Ovary (tissue), 9 donors: ENCODE results near the gene PATJ. TPM values are rescaled to one million over a fixed set of nuclear protein-coding genes. Genes with fewer than 3 reads are reported as not detected.

Source experiments
- DNase-seq, 5 donors: peaks; one replicate each; pipeline ENCODE4 v3.0.0-alpha.2; 2019 to 2020
- H3K27ac ChIP-seq, 2 donors: fragments of 200-600 bp; one replicate each; pipeline versions ENCODE4 v1.5.1 to v1.8.0; 2019 to 2022
- H3K27me3 ChIP-seq: fragments of 200-600 bp; one replicate; pipeline ENCODE4 v1.8.0; 2022
- H3K36me3 ChIP-seq: fragments of 200-600 bp; sonication (generic); one replicate; pipeline ENCODE4 v1.5.1; 2019
- H3K4me1 ChIP-seq: one replicate; pipeline ENCODE4 v1.8.1; 2013; ENCODE audit warnings: mild to moderate bottlenecking, moderate library complexity; ENCODE audit not compliant: insufficient read depth
- H3K4me3 ChIP-seq: fragments of 200-600 bp; sonication (generic); one replicate; pipeline ENCODE4 v1.5.1; 2017
- H3K9me3 ChIP-seq, 2 donors: fragments of 200-600 bp in 1 of 2; sonication (generic) in 1 of 2; one replicate each; pipeline versions ENCODE4 v1.5.1 to v1.8.1; 2013 to 2019; ENCODE audit warnings: mild to moderate bottlenecking in 1 of 2, moderate library complexity in 1 of 2
- CTCF ChIP-seq, 3 donors: fragments of 450-650 bp in 2 of 3; fragments of 200-600 bp in 1 of 3; IDR thresholded peaks; one replicate each; pipeline versions ENCODE4 v1.5.1 to v1.8.0; 2016 to 2022; ENCODE audit warnings: antibody characterized with exemption in 3 of 3, mild to moderate bottlenecking in 1 of 3
- EP300 ChIP-seq: sonication (generic); formaldehyde crosslinking; IDR thresholded peaks from one replicate; pipeline ENCODE4 v1.6.1; 2017; ENCODE audit warnings: antibody characterized with exemption
- POLR2A ChIP-seq: fragments of 450-650 bp; IDR thresholded peaks from one replicate; pipeline ENCODE4 v1.6.1; 2017; ENCODE audit warnings: antibody characterized with exemption, mild to moderate bottlenecking, moderate library complexity
- WGBS, 3 donors: extraction: QIAGEN DNeasy Blood & Tissue Kit in 1 of 3; methylation state at CpG; one replicate each; pipeline versions ENCODE4 v1.1.5 to v1.1.7; 2013 to 2017; 5-methylcytosine and 5-hydroxymethylcytosine counted together
- intact Hi-C, 4 donors: fragments of 100-400 bp; cut with DNase I; formaldehyde crosslinking; loops; one replicate each; pipeline versions ENCODE4 v1.11.0 to v1.15.1; 2022 to 2023
- polyA plus RNA-seq, 2 donors: library from polyadenylated mRNA; stranded (reverse); fragments of 200-250 nt in 1 of 2; fragments of 350-450 nt in 1 of 2; fragmentation: Illumina TruSeq in 1 of 2; extraction: RNeasy Lipid Tissue Mini Kit (QIAGEN cat#74804) in 1 of 2; gene quantifications; one replicate each; pipeline ENCODE4 v1.2.3, GENCODE V29; 2013 to 2014
- total RNA-seq, 7 donors: library from RNA; depleted of rRNA in 2 of 7; stranded (reverse); fragments of >200 nt in 2 of 7; fragmentation: NEBNext Ultra II Directional in 3 of 7; extraction: Animal tissue kit (Norgen Biotek cat#: 25700) in 3 of 7; gene quantifications; one replicate each; pipeline versions ENCODE4 v1.1.0 to v1.2.4, GENCODE V29; 2016 to 2023
- donor health status: DM: no; HTN: no; CAD: no; lungs with moderate emphysema.
- donor health status: DM: no; HTN: no; CAD: no.
- donor health status: Bipolar disorder and iron deficiency.
- donor health status: DM: yes; HTN: yes; CAD: no.
- donor health status: DM: no; HTN: no; CAD: no.
- donor health status: DM: yes; HTN: yes; CAD: no.

Gene PATJ
- total and polyA plus RNA-seq, 9 donors: 7.6 to 60.1 (median 25.5) TPM

- Histone ChIP-seq H3K36me3 (no peaks in the 10 kb centered on the region), H3K27me3 (no peaks in the 10 kb centered on the region), H3K9me3 (no peaks in the 10 kb centered on the region), H3K4me1 (no peaks in the 10 kb centered on the region), H3K4me3 (peak overlapping the region; percentile 83), H3K27ac (peak overlapping the region; percentile 96 to 99)
- WGBS, 3 donors: 91 to 94% (median 92%) methylated on average over 19 of the region's 19 CpGs
- TF ChIP-seq EP300: no peak
- no peak for TF ChIP-seq CTCF (IDR thresholded peaks at IDR 0.05)
- no peak for TF ChIP-seq POLR2A
- intact Hi-C loops: loop anchor here in 2 of 4 donors (1.0 to 5.0 kb wide), 2 partner anchors 16 to 99 kb away; partner anchors contain the start of gene TM2D1 (in 1 of the 2)
- DNase-seq: peak in 2 of 5 donors; percentile 33 to 41
Observed at GRCh38 chr1:61740751-61741700, 1.3 kb upstream of the PATJ start.

- intact Hi-C loops: loop anchor here in 1 of 4 donors (5.0 kb wide), 1 partner anchor 101 kb away; no protein-coding TSS in a partner anchor
- H3K4me3 ChIP-seq: peak overlapping the region; percentile 83
- TF ChIP-seq EP300 (no peak), CTCF (IDR thresholded peaks at IDR 0.05) (no peak), POLR2A (peak; percentile 40)
- DNase-seq: peak; percentile 64 to 85 (median 77)
- peak overlapping the region; percentile 96 to 99 for H3K27ac ChIP-seq
- 0 to 2% (median 1%) methylated on average over 30 to 74 of the region's 74 CpGs for WGBS, 3 donors
- H3K36me3 ChIP-seq: no peaks in the 10 kb centered on the region
- no peaks in the 10 kb centered on the region for H3K4me1 ChIP-seq
- no peaks in the 10 kb centered on the region for H3K27me3 ChIP-seq
- H3K9me3 ChIP-seq: no peaks in the 10 kb centered on the region
Observed at GRCh38 chr1:61742620-61743430, 545 bp downstream of the PATJ start.

- peak overlapping the region; percentile 83 for H3K4me3 ChIP-seq
- H3K27me3 ChIP-seq: no peaks in the 10 kb centered on the region
- no peak for DNase-seq
- H3K4me1 ChIP-seq: no peaks in the 10 kb centered on the region
- intact Hi-C loops: loop anchor here in 1 of 4 donors (5.0 kb wide), 1 partner anchor 101 kb away; no protein-coding TSS in a partner anchor
- H3K36me3 ChIP-seq: no peaks in the 10 kb centered on the region
- 50 to 53% (median 53%) methylated on average over 5 of the region's 5 CpGs for WGBS, 3 donors
- TF ChIP-seq CTCF (IDR thresholded peaks at IDR 0.05): no peak
- peak overlapping the region; percentile 96 to 99 for H3K27ac ChIP-seq
- H3K9me3 ChIP-seq: no peaks in the 10 kb centered on the region
Observed at GRCh38 chr1:61743431-61743705, 1.1 kb downstream of the PATJ start.
